MM.1S (cell line): Measurements from ENCODE around the gene DYRK1B.

Experiments used
- DNase-seq: peaks from one replicate; pipeline ENCODE4 v3.0.0-alpha.2; 2015
- H2AFZ ChIP-seq: fragments of 300-600 bp; sonication (generic); 2 replicates; pipeline ENCODE4 v1.6.0; 2016; ENCODE audit warnings: antibody characterized with exemption, low read length
- H3F3A ChIP-seq: fragments of 300-600 bp; sonication (generic); 2 replicates; pipeline ENCODE4 v1.6.1; 2016; ENCODE audit warnings: mild to moderate bottlenecking, antibody characterized with exemption, low read length, moderate library complexity, mixed read lengths; ENCODE audit not compliant: insufficient read depth
- H3K27ac ChIP-seq: fragments of 300-600 bp; sonication (generic); 2 replicates; pipeline ENCODE4 v1.5.1; 2016; ENCODE audit warnings: mild to moderate bottlenecking, low read length
- H3K27me3 ChIP-seq: fragments of 300-600 bp; sonication (generic); replicated peaks from 2 replicates; pipeline ENCODE4 v1.6.0; 2016; ENCODE audit warnings: low read length; ENCODE audit not compliant: insufficient read depth
- H3K36me3 ChIP-seq: fragments of 300-600 bp; sonication (generic); replicated peaks from 2 replicates; pipeline ENCODE4 v1.6.1; 2016; ENCODE audit warnings: mild to moderate bottlenecking, low read length, mixed read lengths; ENCODE audit not compliant: insufficient read depth
- H3K4me1 ChIP-seq: fragments of 300-600 bp; sonication (generic); 2 replicates; pipeline ENCODE4 v1.6.1; 2016; ENCODE audit warnings: low read length, mixed read lengths
- H3K4me2 ChIP-seq: fragments of 300-600 bp; sonication (generic); 2 replicates; pipeline ENCODE4 v1.6.0; 2016; ENCODE audit warnings: low read depth, low read length
- H3K4me3 ChIP-seq: fragments of 300-600 bp; sonication (generic); 2 replicates; pipeline ENCODE4 v1.5.1; 2016; ENCODE audit warnings: low read length, mixed read lengths
- H3K79me2 ChIP-seq: fragments of 300-600 bp; sonication (generic); 2 replicates; pipeline ENCODE4 v1.6.1; 2016; ENCODE audit warnings: mixed run types, low read length, mixed read lengths
- H3K9ac ChIP-seq: fragments of 300-600 bp; sonication (generic); 2 replicates; pipeline ENCODE4 v1.6.1; 2016; ENCODE audit warnings: low read length, mixed read lengths
- H3K9me2 ChIP-seq: fragments of 300-600 bp; sonication (generic); replicated peaks from 2 replicates; pipeline ENCODE4 v1.6.1; 2016; ENCODE audit warnings: mild to moderate bottlenecking, low read length, mixed read lengths; ENCODE audit not compliant: insufficient read depth
- H3K9me3 ChIP-seq: fragments of 300-600 bp; sonication (generic); replicated peaks from 2 replicates; pipeline ENCODE4 v1.6.1; 2016; ENCODE audit warnings: mild to moderate bottlenecking, low read length, mixed read lengths; ENCODE audit not compliant: insufficient read depth
- H4K20me1 ChIP-seq: fragments of 300-600 bp; sonication (generic); 2 replicates; pipeline ENCODE4 v1.6.1; 2016; ENCODE audit warnings: mild to moderate bottlenecking, low read length, moderate library complexity, mixed read lengths; ENCODE audit not compliant: insufficient read depth
- CTCF ChIP-seq: fragments of 300-600 bp; sonication (generic); IDR thresholded peaks from 2 replicates; pipeline ENCODE4 v1.5.1; 2016; ENCODE audit warnings: antibody characterized with exemption, low read length, mixed read lengths
- EZH2 ChIP-seq: fragments of 300-600 bp; sonication (generic); optimal IDR thresholded peaks from 2 replicates; pipeline ENCODE3; 2017; ENCODE audit warnings: low read depth, mild to moderate bottlenecking, antibody characterized with exemption, low read length, mixed read lengths
- EZH2phosphoT487 ChIP-seq: fragments of 300-600 bp; sonication (generic); IDR thresholded peaks from 2 replicates; pipeline ENCODE4 v1.6.1; 2018; ENCODE audit warnings: antibody characterized with exemption, low read length

Gene DYRK1B

GRCh38 chr19:39837978-39838377, 4.0 kb upstream of the DYRK1B start:
- no peak for DNase-seq
- Histone ChIP-seq H3K9ac (no peak overlapping the region), H2AFZ (no peak overlapping the region), H3K9me3 (no peaks in the 10 kb centered on the region), H3K4me1 (peaks cover 6% of the 10 kb centered on the region), H3K4me2 (no peak overlapping the region), H3F3A (peaks cover 17% of the 10 kb centered on the region), H3K9me2 (no peaks in the 10 kb centered on the region), H3K36me3 (peaks cover 35% of the 10 kb centered on the region), H3K4me3 (no peak overlapping the region), H3K27me3 (no peaks in the 10 kb centered on the region), H3K27ac (no peak overlapping the region), H3K79me2 (peaks cover 66% of the 10 kb centered on the region), H4K20me1 (peaks cover 22% of the 10 kb centered on the region; the same call in 1 of the 2 replicates)
- TF ChIP-seq EZH2: no peak

- no peak overlapping the region for H2AFZ ChIP-seq
- H3K27ac ChIP-seq: peak overlapping the region; percentile 0; the same call in 1 of the 2 replicates
- no peaks in the 10 kb centered on the region for H3K9me3 ChIP-seq
- H3K9ac ChIP-seq: no peak overlapping the region; the same call in 1 of the 2 replicates
- H3K27me3 ChIP-seq: no peaks in the 10 kb centered on the region
- no peak for DNase-seq
- peaks cover 37% of the 10 kb centered on the region for H3K79me2 ChIP-seq
- 0 out of 2 replicates have a peak, but pooled peaks cover under 1% of the 10 kb centered on the region for H4K20me1 ChIP-seq
- H3K9me2 ChIP-seq: no peaks in the 10 kb centered on the region
- H3F3A ChIP-seq: peaks cover 14% of the 10 kb centered on the region
- H3K4me3 ChIP-seq: no peak overlapping the region
- peak overlapping the region; percentile 63 for H3K4me2 ChIP-seq
- H3K36me3 ChIP-seq: peaks cover 28% of the 10 kb centered on the region
- no peak for TF ChIP-seq EZH2
- TF ChIP-seq EZH2phosphoT487: no peak
- no peak for TF ChIP-seq CTCF
- H3K4me1 ChIP-seq: peaks cover 7% of the 10 kb centered on the region; the same call in 1 of the 2 replicates
These were observed 402 bp upstream of the DYRK1B start for GRCh38 chr19:39834287-39834841.

- H3K36me3 ChIP-seq: peaks cover 18% of the 10 kb centered on the region
- H3K79me2 ChIP-seq: peaks cover 24% of the 10 kb centered on the region
- no peak for DNase-seq
- no peaks in the 10 kb centered on the region for H4K20me1 ChIP-seq
- peaks cover 7% of the 10 kb centered on the region; the same call in 1 of the 2 replicates for H3K4me1 ChIP-seq
- TF ChIP-seq EZH2: no peak
- no peak for TF ChIP-seq EZH2phosphoT487
- no peak for TF ChIP-seq CTCF
- no peak overlapping the region for H2AFZ ChIP-seq
- peak overlapping the region; percentile 76 for H3K4me3 ChIP-seq
- H3K27me3 ChIP-seq: no peaks in the 10 kb centered on the region
- H3K9me3 ChIP-seq: no peaks in the 10 kb centered on the region
- peak overlapping the region; percentile 72; the same call in 1 of the 2 replicates for H3K27ac ChIP-seq
- H3F3A ChIP-seq: peaks cover 14% of the 10 kb centered on the region
- peak overlapping the region; percentile 63 for H3K4me2 ChIP-seq
- peak overlapping the region; percentile 74 for H3K9ac ChIP-seq
- no peaks in the 10 kb centered on the region for H3K9me2 ChIP-seq
These were observed 850 bp downstream of the DYRK1B start for GRCh38 chr19:39833160-39833463.

GRCh38 chr19:39832341-39833083, 1.4 kb downstream of the DYRK1B start:
- H3K4me3 ChIP-seq: peak overlapping the region; percentile 76
- H2AFZ ChIP-seq: no peak overlapping the region
- H3K4me1 ChIP-seq: peaks cover 7% of the 10 kb centered on the region; the same call in 1 of the 2 replicates
- H3K27ac ChIP-seq: no peak overlapping the region
- H3K4me2 ChIP-seq: peak overlapping the region; percentile 63
- peak overlapping the region; percentile 74; the same call in 1 of the 2 replicates for H3K9ac ChIP-seq
- H3K9me3 ChIP-seq: no peaks in the 10 kb centered on the region
- peaks cover 14% of the 10 kb centered on the region for H3F3A ChIP-seq
- peaks cover 19% of the 10 kb centered on the region for H3K79me2 ChIP-seq
- DNase-seq: no peak
- TF ChIP-seq CTCF (no peak), EZH2 (no peak), EZH2phosphoT487 (no peak)
- no peaks in the 10 kb centered on the region for H3K9me2 ChIP-seq
- no peaks in the 10 kb centered on the region for H4K20me1 ChIP-seq
- no peaks in the 10 kb centered on the region for H3K27me3 ChIP-seq
- H3K36me3 ChIP-seq: peaks cover 13% of the 10 kb centered on the region
